ENCODE results near the gene HIRA.

DNA sequence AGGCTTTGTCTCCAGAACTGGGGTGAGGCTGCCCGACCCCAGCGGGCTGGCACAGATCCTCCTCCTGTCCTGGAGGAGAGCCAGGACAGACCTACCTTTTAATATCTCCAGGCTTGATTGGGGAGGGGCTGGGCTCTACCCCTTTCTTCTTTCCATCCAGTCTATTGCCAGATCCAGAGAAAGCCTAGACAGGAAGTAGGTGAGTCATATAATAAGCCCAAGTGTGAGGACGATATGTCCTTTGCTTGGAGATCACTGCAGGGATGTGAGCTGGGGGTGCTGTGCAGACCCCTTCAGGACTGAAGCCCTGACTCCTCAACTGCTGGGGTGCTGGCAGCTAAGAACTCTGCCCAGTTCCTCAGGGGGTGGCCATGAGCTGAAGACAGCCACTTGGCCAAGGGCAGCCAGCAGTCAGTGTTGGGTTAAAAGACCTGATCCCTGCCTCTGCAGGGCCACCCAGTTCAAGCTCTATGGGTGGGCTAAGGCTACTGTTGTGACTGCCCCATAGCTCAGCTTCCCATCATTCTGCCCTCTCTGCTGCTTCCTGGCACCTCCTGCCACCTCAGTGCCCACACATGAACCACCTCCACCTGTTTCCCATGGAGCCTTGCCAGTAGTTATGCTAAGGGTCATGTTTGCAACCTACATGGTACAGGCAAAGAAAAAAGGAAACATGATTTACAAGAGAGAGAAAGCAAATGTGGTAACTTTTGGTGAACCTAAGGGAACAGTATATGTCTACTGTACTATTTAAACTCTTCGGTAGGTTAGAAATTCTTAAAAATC lies 24.2 kb upstream of the HIRA start:
- TF ChIP-seq, protein P1, sequence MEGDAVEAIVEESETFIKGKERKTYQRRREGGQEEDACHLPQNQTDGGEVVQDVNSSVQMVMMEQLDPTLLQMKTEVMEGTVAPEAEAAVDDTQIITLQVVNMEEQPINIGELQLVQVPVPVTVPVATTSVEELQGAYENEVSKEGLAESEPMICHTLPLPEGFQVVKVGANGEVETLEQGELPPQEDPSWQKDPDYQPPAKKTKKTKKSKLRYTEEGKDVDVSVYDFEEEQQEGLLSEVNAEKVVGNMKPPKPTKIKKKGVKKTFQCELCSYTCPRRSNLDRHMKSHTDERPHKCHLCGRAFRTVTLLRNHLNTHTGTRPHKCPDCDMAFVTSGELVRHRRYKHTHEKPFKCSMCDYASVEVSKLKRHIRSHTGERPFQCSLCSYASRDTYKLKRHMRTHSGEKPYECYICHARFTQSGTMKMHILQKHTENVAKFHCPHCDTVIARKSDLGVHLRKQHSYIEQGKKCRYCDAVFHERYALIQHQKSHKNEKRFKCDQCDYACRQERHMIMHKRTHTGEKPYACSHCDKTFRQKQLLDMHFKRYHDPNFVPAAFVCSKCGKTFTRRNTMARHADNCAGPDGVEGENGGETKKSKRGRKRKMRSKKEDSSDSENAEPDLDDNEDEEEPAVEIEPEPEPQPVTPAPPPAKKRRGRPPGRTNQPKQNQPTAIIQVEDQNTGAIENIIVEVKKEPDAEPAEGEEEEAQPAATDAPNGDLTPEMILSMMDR (IDR thresholded peaks at IDR 0.05): no peak
- TF ChIP-seq POLR2A (IDR thresholded peaks at IDR 0.05): no peak
